GM23338 (cell line): ENCODE measurements around the gene EHD4. TPM values are rescaled to one million over a fixed set of nuclear protein-coding genes. Genes with fewer than 3 reads are reported as not detected.

Experiments
- ATAC-seq: fragments of 200-7000 bp; cut with Tn5 transposase; 3 replicates; pipeline ENCODE4 v1.9.1; 2020
- DNase-seq: peaks from one replicate; pipeline ENCODE4 v3.0.0-alpha.2; 2015; ENCODE audit warnings: low spot score
- H2AFZ ChIP-seq: fragments of 200-600 bp; sonication (generic); 2 replicates; pipeline ENCODE4 v1.8.0; 2016; ENCODE audit warnings: antibody characterized with exemption, mild to moderate bottlenecking, moderate library complexity
- H3F3A ChIP-seq: fragments of 200-600 bp; sonication (generic); replicated peaks from 2 replicates; pipeline ENCODE4 v1.8.0; 2017; ENCODE audit warnings: antibody characterized with exemption, mixed run types, low read depth
- H3K27ac ChIP-seq: fragments of 200-600 bp; sonication (generic); 2 replicates; pipeline ENCODE4 v1.6.1; 2016; ENCODE audit warnings: low read depth
- H3K27me3 ChIP-seq: fragments of 200-600 bp; sonication (generic); 2 replicates; pipeline ENCODE4 v1.8.0; 2016; ENCODE audit warnings: mild to moderate bottlenecking, mixed run types, moderate library complexity; ENCODE audit not compliant: insufficient read depth
- H3K36me3 ChIP-seq: fragments of 200-600 bp; sonication (generic); 2 replicates; pipeline ENCODE4 v1.8.0; 2016; ENCODE audit warnings: mild to moderate bottlenecking; ENCODE audit not compliant: insufficient read depth
- H3K4me1 ChIP-seq: fragments of 200-600 bp; sonication (generic); 2 replicates; pipeline ENCODE4 v1.8.0; 2016; ENCODE audit warnings: mild to moderate bottlenecking, moderate library complexity; ENCODE audit not compliant: insufficient read depth
- H3K4me2 ChIP-seq: fragments of 200-600 bp; sonication (generic); 2 replicates; pipeline ENCODE4 v1.7.1; 2017; ENCODE audit warnings: mixed run types
- H3K4me3 ChIP-seq: fragments of 200-600 bp; sonication (generic); 2 replicates; pipeline ENCODE4 v1.6.1; 2016; ENCODE audit warnings: mixed run types
- H3K79me2 ChIP-seq: fragments of 200-600 bp; sonication (generic); replicated peaks from 2 replicates; pipeline ENCODE4 v1.8.0; 2017; ENCODE audit warnings: mild to moderate bottlenecking; ENCODE audit not compliant: insufficient read depth
- H3K9me2 ChIP-seq: fragments of 200-600 bp; sonication (generic); 2 replicates; pipeline ENCODE4 v1.8.0; 2017; ENCODE audit not compliant: insufficient read depth
- H4K20me1 ChIP-seq: fragments of 200-600 bp; sonication (generic); replicated peaks from 2 replicates; pipeline ENCODE4 v1.8.0; 2017; ENCODE audit warnings: mild to moderate bottlenecking; ENCODE audit not compliant: insufficient read depth
- H3K27ac Mint-ChIP-seq: 2 replicates; pipeline ENCODE4 v1.8.0; 2020; ENCODE audit warnings: inconsistent platforms, mild to moderate bottlenecking, moderate library complexity, mixed read lengths
- H3K27me3 Mint-ChIP-seq: 3 replicates; pipeline ENCODE4 v1.8.0; 2022; ENCODE audit warnings: low read depth, mild to moderate bottlenecking, moderate library complexity, mixed read lengths, inconsistent platforms; ENCODE audit not compliant: insufficient read depth, poor library complexity
- H3K36me3 Mint-ChIP-seq: 3 replicates; pipeline ENCODE4 v1.8.0; 2021; ENCODE audit warnings: low read depth, mild to moderate bottlenecking, inconsistent platforms, moderate library complexity, mixed read lengths
- H3K4me1 Mint-ChIP-seq: 3 replicates; pipeline ENCODE4 v1.8.0; 2020; ENCODE audit warnings: mild to moderate bottlenecking, inconsistent platforms, mixed read lengths
- H3K4me3 Mint-ChIP-seq: 3 replicates; pipeline ENCODE4 v1.8.0; 2021; ENCODE audit warnings: moderate library complexity, mild to moderate bottlenecking, inconsistent platforms, mixed read lengths
- H3K9me3 Mint-ChIP-seq: 3 replicates; pipeline ENCODE4 v1.8.0; 2020; ENCODE audit warnings: moderate library complexity, mild to moderate bottlenecking, inconsistent platforms, mixed read lengths
- CREB1 ChIP-seq: fragments of 250-450 bp; sonication (Bioruptor Pico); IDR thresholded peaks from 2 replicates; pipeline ENCODE4 v1.5.0; 2020; ENCODE audit warnings: low read depth, mild to moderate bottlenecking, moderate library complexity
- EZH2 ChIP-seq: fragments of 200-600 bp; sonication (generic); IDR thresholded peaks from one replicate; pipeline ENCODE4 v1.8.0; 2017; ENCODE audit warnings: antibody characterized with exemption, mild to moderate bottlenecking, low read depth; ENCODE audit not compliant: unreplicated experiment
- EZH2phosphoT487 ChIP-seq: fragments of 200-600 bp; sonication (generic); IDR thresholded peaks from one replicate; pipeline ENCODE4 v1.8.1; 2018; ENCODE audit warnings: antibody characterized with exemption; ENCODE audit not compliant: unreplicated experiment
- JUNB ChIP-seq: IDR thresholded peaks from one replicate; pipeline ENCODE4 v1.6.1; 2016; ENCODE audit warnings: antibody characterized with exemption; ENCODE audit not compliant: unreplicated experiment
- NANOG ChIP-seq: IDR thresholded peaks from 2 replicates; pipeline ENCODE4 v1.6.1; 2016; ENCODE audit warnings: antibody characterized with exemption, borderline replicate concordance
- POLR2AphosphoS5 ChIP-seq: IDR thresholded peaks from 2 replicates; pipeline ENCODE4 v1.6.1; 2016; ENCODE audit warnings: antibody characterized with exemption, low read depth
- STAT1 ChIP-seq: IDR thresholded peaks from one replicate; pipeline ENCODE4 v1.6.1; 2016; ENCODE audit warnings: antibody characterized with exemption; ENCODE audit not compliant: unreplicated experiment
- ZNF114 ChIP-seq: fragments of 250-450 bp; sonication (Bioruptor Pico); IDR thresholded peaks from 2 replicates; pipeline ENCODE4 v1.5.0; 2020; ENCODE audit warnings: mild to moderate bottlenecking, moderate library complexity
- ZNF331 ChIP-seq: fragments of 250-450 bp; sonication (Bioruptor Pico); IDR thresholded peaks from 2 replicates; pipeline ENCODE4 v1.5.0; 2020; ENCODE audit warnings: low read depth, mild to moderate bottlenecking, moderate library complexity
- polyA plus RNA-seq: library from polyadenylated mRNA; unstranded; fragments of >200 nt; fragmentation: Nextera tagmentation; extraction: Ambion mirVana; gene quantifications from 2 replicates; pipeline ENCODE4 v1.2.1, GENCODE V29; 2016
- total RNA-seq: library from RNA; depleted of rRNA; stranded (reverse); fragments of >200 nt; shearing (Covaris generic); gene quantifications from 2 replicates; pipeline ENCODE4 v1.2.3, GENCODE V29; 2014
- TF ChIP-seq, protein P1 (sequence below): IDR thresholded peaks from one replicate; pipeline ENCODE4 v1.6.1; 2018; ENCODE audit warnings: antibody characterized with exemption; ENCODE audit not compliant: unreplicated experiment
- TF ChIP-seq, protein P2 (sequence below), 2 experiments: fragments of 200-600 bp in 1 of 2; sonication (generic) in 1 of 2; conservative IDR thresholded peaks; 2 replicates each; pipeline versions ENCODE4 v1.5.1 to v1.6.1; 2016 to 2017; ENCODE audit warnings: antibody characterized with exemption in 2 of 2, low read depth in 2 of 2, mild to moderate bottlenecking in 2 of 2, moderate library complexity in 1 of 2
- TF ChIP-seq, protein P3 (sequence below): IDR thresholded peaks from 2 replicates; pipeline ENCODE4 v1.6.1; 2016; ENCODE audit warnings: antibody characterized with exemption
- TF ChIP-seq, protein P4 (sequence below): fragments of 250-450 bp; sonication (Bioruptor Pico); IDR thresholded peaks from 2 replicates; pipeline ENCODE4 v1.5.0; 2020; ENCODE audit warnings: mild to moderate bottlenecking, moderate library complexity

The EHD4 gene
- total and polyA plus RNA-seq, 2 experiments from 2014 or later: 13.0 to 31.0 TPM

DNA sequence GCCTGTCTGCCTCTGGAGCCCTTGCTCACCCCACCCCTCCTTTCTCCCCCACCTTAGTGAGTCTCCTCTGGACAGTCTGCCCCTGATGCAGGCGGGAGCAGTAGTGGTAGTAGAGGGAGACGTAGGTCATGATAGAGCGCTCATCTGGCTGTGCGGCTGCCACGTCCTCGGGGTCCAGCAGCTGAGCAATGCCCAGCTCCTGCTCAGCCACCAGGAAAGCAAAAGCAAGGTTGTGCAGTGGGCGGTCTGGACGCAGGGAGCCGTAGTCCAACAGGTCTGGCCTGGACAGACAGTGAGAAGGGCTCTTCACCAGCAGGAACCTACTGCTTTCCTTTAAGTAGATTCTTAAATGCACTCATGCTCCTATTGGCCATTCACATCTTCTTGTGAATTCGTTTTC is 85.2 kb downstream of the EHD4 start:
- Histone ChIP-seq H3K27ac (no peak overlapping the region), H3K4me2 (no peak overlapping the region), H3K4me1 (no peaks in the 10 kb centered on the region)

More for the DNA sequence above, 85.2 kb downstream of the EHD4 start:
- Mint-ChIP-seq H3K27ac (no peak overlapping the region), H3K4me3 (no peak overlapping the region), H3K27me3 (peaks cover 23% of the 10 kb centered on the region), H3K36me3 (no peaks in the 10 kb centered on the region), H3K9me3 (no peaks in the 10 kb centered on the region), H3K4me1 (peaks cover 4% of the 10 kb centered on the region; the same call in 1 of the 3 replicates)
- Histone ChIP-seq H3F3A (no peaks in the 10 kb centered on the region), H3K27me3 (peaks cover 14% of the 10 kb centered on the region), H3K4me3 (no peak overlapping the region), H2AFZ (no peak overlapping the region), H3K79me2 (no peaks in the 10 kb centered on the region), H4K20me1 (no peaks in the 10 kb centered on the region), H3K9me2 (no peaks in the 10 kb centered on the region), H3K36me3 (no peaks in the 10 kb centered on the region)
- DNase-seq (no peak), ATAC-seq (no peak)
- TF ChIP-seq, protein P1, sequence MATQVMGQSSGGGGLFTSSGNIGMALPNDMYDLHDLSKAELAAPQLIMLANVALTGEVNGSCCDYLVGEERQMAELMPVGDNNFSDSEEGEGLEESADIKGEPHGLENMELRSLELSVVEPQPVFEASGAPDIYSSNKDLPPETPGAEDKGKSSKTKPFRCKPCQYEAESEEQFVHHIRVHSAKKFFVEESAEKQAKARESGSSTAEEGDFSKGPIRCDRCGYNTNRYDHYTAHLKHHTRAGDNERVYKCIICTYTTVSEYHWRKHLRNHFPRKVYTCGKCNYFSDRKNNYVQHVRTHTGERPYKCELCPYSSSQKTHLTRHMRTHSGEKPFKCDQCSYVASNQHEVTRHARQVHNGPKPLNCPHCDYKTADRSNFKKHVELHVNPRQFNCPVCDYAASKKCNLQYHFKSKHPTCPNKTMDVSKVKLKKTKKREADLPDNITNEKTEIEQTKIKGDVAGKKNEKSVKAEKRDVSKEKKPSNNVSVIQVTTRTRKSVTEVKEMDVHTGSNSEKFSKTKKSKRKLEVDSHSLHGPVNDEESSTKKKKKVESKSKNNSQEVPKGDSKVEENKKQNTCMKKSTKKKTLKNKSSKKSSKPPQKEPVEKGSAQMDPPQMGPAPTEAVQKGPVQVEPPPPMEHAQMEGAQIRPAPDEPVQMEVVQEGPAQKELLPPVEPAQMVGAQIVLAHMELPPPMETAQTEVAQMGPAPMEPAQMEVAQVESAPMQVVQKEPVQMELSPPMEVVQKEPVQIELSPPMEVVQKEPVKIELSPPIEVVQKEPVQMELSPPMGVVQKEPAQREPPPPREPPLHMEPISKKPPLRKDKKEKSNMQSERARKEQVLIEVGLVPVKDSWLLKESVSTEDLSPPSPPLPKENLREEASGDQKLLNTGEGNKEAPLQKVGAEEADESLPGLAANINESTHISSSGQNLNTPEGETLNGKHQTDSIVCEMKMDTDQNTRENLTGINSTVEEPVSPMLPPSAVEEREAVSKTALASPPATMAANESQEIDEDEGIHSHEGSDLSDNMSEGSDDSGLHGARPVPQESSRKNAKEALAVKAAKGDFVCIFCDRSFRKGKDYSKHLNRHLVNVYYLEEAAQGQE: no peak
- TF ChIP-seq NANOG (no peak), ZNF114 (CRISPR knock-in tag) (no peak), POLR2AphosphoS5 (no peak), EZH2 (no peak), JUNB (no peak), EZH2phosphoT487 (no peak), CREB1 (CRISPR knock-in tag) (no peak), STAT1 (no peak), ZNF331 (CRISPR knock-in tag) (no peak)
- TF ChIP-seq, protein P2, sequence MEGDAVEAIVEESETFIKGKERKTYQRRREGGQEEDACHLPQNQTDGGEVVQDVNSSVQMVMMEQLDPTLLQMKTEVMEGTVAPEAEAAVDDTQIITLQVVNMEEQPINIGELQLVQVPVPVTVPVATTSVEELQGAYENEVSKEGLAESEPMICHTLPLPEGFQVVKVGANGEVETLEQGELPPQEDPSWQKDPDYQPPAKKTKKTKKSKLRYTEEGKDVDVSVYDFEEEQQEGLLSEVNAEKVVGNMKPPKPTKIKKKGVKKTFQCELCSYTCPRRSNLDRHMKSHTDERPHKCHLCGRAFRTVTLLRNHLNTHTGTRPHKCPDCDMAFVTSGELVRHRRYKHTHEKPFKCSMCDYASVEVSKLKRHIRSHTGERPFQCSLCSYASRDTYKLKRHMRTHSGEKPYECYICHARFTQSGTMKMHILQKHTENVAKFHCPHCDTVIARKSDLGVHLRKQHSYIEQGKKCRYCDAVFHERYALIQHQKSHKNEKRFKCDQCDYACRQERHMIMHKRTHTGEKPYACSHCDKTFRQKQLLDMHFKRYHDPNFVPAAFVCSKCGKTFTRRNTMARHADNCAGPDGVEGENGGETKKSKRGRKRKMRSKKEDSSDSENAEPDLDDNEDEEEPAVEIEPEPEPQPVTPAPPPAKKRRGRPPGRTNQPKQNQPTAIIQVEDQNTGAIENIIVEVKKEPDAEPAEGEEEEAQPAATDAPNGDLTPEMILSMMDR (conservative IDR thresholded peaks at IDR 0.05; ENCODE audit: low read depth in 2 of 2): no peak
- TF ChIP-seq, protein P3, sequence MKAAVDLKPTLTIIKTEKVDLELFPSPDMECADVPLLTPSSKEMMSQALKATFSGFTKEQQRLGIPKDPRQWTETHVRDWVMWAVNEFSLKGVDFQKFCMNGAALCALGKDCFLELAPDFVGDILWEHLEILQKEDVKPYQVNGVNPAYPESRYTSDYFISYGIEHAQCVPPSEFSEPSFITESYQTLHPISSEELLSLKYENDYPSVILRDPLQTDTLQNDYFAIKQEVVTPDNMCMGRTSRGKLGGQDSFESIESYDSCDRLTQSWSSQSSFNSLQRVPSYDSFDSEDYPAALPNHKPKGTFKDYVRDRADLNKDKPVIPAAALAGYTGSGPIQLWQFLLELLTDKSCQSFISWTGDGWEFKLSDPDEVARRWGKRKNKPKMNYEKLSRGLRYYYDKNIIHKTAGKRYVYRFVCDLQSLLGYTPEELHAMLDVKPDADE: no peak
- TF ChIP-seq, protein P4, sequence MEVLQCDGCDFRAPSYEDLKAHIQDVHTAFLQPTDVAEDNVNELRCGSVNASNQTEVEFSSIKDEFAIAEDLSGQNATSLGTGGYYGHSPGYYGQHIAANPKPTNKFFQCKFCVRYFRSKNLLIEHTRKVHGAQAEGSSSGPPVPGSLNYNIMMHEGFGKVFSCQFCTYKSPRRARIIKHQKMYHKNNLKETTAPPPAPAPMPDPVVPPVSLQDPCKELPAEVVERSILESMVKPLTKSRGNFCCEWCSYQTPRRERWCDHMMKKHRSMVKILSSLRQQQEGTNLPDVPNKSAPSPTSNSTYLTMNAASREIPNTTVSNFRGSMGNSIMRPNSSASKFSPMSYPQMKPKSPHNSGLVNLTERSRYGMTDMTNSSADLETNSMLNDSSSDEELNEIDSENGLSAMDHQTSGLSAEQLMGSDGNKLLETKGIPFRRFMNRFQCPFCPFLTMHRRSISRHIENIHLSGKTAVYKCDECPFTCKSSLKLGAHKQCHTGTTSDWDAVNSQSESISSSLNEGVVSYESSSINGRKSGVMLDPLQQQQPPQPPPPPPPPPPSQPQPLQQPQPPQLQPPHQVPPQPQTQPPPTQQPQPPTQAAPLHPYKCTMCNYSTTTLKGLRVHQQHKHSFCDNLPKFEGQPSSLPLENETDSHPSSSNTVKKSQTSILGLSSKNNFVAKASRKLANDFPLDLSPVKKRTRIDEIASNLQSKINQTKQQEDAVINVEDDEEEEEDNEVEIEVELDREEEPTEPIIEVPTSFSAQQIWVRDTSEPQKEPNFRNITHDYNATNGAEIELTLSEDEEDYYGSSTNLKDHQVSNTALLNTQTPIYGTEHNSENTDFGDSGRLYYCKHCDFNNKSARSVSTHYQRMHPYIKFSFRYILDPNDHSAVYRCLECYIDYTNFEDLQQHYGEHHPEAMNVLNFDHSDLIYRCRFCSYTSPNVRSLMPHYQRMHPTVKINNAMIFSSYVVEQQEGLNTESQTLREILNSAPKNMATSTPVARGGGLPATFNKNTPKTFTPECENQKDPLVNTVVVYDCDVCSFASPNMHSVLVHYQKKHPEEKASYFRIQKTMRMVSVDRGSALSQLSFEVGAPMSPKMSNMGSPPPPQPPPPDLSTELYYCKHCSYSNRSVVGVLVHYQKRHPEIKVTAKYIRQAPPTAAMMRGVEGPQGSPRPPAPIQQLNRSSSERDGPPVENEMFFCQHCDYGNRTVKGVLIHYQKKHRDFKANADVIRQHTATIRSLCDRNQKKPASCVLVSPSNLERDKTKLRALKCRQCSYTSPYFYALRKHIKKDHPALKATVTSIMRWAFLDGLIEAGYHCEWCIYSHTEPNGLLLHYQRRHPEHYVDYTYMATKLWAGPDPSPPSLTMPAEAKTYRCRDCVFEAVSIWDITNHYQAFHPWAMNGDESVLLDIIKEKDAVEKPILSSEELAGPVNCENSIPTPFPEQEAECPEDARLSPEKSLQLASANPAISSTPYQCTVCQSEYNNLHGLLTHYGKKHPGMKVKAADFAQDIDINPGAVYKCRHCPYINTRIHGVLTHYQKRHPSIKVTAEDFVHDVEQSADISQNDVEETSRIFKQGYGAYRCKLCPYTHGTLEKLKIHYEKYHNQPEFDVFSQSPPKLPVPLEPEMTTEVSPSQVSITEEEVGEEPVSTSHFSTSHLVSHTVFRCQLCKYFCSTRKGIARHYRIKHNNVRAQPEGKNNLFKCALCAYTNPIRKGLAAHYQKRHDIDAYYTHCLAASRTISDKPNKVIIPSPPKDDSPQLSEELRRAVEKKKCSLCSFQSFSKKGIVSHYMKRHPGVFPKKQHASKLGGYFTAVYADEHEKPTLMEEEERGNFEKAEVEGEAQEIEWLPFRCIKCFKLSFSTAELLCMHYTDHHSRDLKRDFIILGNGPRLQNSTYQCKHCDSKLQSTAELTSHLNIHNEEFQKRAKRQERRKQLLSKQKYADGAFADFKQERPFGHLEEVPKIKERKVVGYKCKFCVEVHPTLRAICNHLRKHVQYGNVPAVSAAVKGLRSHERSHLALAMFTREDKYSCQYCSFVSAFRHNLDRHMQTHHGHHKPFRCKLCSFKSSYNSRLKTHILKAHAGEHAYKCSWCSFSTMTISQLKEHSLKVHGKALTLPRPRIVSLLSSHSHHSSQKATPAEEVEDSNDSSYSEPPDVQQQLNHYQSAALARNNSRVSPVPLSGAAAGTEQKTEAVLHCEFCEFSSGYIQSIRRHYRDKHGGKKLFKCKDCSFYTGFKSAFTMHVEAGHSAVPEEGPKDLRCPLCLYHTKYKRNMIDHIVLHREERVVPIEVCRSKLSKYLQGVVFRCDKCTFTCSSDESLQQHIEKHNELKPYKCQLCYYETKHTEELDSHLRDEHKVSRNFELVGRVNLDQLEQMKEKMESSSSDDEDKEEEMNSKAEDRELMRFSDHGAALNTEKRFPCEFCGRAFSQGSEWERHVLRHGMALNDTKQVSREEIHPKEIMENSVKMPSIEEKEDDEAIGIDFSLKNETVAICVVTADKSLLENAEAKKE (CRISPR knock-in tag): no peak
